Dermis blood vessel endothelial cell (primary cell): ENCODE data around the gene PAK5. TPM values are rescaled to one million over a fixed set of nuclear protein-coding genes. Genes with fewer than 3 reads are reported as not detected.

ENCODE experiments used
- DNase-seq: peaks from one replicate; pipeline ENCODE4 v3.0.0; 2010
- total RNA-seq: library from RNA; depleted of rRNA; stranded (reverse); fragments of >200 nt; gene quantifications from 2 replicates; pipeline ENCODE4 v1.2.3, GENCODE V29; 2014

The PAK5 gene
- total RNA-seq, 1 donor from 2014 or later = not detected

DNA sequence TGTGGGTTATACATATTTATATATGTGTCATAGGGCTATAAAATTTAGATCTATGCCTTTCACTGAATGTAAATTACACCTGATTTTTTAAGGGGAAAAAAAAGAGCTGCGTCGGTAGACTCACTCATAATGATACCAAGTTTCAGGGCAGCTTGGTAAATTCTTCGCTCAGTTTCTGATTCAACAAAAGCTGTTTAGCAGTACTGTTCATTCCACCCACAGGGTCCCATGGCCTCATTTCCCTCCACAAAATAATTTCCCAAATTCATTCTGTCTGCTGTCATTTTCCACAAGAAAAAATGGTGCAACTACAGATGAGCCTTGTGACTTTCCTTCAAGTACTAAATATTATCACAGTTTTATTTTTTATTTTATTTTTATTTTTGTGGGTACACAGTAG is 63.7 kb downstream of the PAK5 start:
- no peak for DNase-seq

- no peak for DNase-seq
Measured at GRCh38 chr20:9769954-9770353, 68.9 kb downstream of the PAK5 start.

DNA sequence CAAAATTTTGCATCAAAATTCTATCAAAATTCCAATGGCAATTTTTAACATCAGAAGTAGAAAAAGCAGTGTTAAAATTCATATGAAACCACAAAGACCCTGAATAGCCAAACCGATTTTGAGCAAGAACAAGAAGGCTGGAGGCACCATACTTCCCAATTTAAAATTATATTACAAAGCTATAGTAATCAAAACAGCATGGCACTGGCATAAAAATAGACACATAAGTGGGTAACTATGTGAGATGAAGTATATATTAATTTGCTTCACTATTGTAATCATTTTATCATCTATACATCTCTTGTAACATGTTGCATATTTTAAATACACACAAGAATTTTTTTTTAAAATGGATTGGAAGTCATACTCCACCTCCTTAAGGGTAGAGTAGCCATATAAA is 77.4 kb downstream of the PAK5 start:
- DNase-seq = no peak

DNA sequence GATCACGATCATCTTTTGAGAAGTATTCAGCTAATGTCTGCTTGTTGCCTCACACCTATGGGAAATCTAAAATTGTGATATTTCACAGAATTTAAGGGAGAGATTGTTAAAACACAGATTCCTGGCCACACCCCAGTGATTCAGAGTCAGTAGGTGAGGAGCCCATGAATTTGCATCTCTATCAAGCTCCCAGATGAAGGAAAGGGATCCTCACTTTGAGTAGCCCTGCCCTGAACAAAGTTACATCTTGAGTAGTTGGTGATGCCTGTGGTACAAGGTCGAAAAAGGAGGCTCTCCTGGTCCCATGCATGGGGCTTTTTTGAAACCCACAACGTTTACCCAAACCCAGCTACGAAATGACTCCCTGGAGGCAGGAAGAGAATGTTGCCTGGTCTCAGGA is 79.5 kb downstream of the PAK5 start:
- DNase-seq = no peak

- no peak for DNase-seq
Measured at GRCh38 chr20:9758752-9759151, 80.1 kb downstream of the PAK5 start.

- DNase-seq = no peak
Measured at GRCh38 chr20:9756660-9757059, 82.2 kb downstream of the PAK5 start.

- no peak for DNase-seq
Measured at GRCh38 chr20:9755301-9755700, 83.6 kb downstream of the PAK5 start.

GRCh38 chr20:9744551-9744950 is 94.3 kb downstream of the PAK5 start:
- no peak for DNase-seq

- DNase-seq = no peak
Measured at GRCh38 chr20:9743871-9744270, 95.0 kb downstream of the PAK5 start.

DNA sequence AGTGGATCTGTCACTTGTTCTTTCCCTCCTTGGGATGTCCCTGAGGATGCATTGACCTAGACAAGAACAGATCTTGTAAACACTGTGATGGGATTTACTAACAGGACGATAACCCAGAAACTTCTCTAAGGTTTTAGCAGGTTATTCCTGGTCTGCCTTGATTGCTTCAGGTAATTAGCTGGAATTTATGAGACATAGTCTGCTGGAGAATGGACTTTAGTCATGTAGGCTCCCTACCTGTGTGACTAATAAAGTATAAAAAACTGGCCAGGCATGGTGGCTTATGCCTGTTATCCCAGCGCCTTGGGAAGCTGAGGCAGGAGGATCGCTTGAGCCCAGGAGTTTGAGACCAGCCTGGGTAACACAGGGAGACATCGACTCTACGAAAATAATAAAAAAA is 96.1 kb downstream of the PAK5 start:
- no peak for DNase-seq

- no peak for DNase-seq
Measured at GRCh38 chr20:9741996-9742395, 96.9 kb downstream of the PAK5 start.

DNA sequence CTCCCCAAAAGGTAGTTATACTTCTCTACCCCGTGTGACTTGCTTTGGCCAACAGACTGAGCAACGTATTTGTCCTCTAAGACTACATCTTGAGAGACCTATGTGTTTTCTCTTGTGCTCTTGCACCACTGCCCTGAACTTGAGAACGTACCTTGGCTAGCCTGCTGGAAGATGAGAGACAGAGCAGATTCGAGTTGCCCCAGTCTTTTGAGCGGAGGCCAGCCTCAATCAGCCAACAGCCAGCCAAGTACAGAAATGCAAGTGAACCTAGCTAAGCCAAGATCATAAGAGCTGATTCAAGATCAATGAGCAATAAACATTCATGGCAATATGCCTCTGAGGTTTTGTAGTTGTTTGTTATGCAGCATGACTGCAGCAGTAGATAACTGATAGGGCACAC is 98.4 kb downstream of the PAK5 start:
- DNase-seq = no peak

- no peak for DNase-seq
Measured at GRCh38 chr20:9739991-9740390, 98.9 kb downstream of the PAK5 start.

DNA sequence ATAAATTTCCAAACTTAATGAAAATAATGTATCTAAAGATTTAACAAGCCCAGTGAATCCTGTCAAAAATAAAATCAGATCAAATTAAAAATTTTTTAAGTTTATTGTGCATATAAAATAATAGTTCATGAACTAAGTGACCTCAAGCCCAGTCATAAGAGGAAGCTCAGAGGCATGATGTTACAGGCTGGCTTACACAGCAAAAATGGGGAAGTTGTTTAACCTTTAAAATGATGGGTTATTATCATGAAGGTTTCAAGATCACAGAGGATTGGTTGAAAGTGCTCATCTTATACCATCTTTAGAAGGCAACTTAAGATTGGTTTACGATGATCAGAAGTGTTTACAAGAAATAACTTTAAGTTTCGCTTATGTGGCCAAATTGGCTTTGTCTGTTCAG is 102.5 kb downstream of the PAK5 start:
- no peak for DNase-seq

- no peak for DNase-seq
Measured at GRCh38 chr20:9723501-9724202, 115.2 kb downstream of the PAK5 start.

- no peak for DNase-seq
Measured at GRCh38 chr20:9711872-9712271, 127.0 kb downstream of the PAK5 start.

DNA sequence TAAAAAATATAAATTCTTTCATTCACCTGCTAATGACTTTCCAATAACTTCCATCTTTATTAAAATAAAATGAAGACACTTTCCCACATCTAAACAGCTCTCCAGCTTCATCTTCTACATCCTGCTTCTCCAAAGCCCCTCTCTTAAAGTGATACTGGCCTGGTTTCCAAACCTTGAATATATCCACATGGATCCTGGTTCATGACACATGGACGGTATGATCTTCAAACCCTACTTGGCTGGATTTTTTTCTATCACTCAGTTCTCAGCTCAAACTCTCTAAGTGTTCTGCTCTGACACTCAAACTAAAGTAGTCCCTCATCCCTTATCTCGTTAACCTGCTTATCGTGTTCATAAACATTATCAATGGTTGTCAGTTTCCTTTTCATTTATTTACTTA is 128.2 kb downstream of the PAK5 start:
- DNase-seq = no peak

GRCh38 chr20:9705722-9706476 is 133.0 kb downstream of the PAK5 start:
- no peak for DNase-seq

DNA sequence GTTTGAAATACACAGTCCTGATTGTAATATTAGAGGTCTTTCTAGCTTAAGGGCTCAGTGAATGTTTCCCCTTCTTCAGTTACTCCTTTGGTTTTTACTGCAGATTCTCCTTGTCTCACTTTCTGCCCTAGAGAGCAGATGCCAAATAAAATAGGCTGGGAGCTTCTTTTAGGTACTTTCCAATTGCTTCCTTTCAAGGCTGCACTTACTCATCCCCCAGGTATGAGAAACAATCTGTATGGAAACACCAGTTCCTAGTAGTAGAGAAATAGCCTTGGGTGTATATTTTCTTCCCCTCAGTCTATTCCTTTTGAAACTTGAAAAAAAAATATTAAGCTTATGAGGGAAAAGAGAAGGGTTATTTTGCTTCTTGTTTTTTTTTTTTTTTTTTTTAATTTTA is 139.7 kb downstream of the PAK5 start:
- DNase-seq = no peak

DNA sequence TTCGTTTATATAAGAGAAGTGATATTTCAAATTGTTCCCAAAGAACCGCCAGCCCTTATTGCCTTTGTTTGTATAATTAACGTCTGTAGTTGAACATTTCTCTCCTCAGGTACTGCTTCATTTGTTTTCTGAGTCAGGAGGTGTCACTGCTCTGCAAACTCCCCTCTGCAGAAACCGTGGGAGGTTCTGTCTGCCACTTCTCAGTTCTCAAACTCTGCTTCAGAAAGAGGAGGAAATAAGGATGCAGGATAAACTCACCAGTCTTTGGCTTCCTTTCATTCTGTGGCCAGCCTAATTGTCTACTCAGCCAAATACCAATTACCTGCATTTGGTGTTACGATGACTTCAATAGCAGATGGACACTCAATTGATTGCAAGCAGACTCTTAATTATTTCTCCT is 149.8 kb downstream of the PAK5 start:
- no peak for DNase-seq

- no peak for DNase-seq
Measured at GRCh38 chr20:9686866-9687265, 152.0 kb downstream of the PAK5 start.

DNA sequence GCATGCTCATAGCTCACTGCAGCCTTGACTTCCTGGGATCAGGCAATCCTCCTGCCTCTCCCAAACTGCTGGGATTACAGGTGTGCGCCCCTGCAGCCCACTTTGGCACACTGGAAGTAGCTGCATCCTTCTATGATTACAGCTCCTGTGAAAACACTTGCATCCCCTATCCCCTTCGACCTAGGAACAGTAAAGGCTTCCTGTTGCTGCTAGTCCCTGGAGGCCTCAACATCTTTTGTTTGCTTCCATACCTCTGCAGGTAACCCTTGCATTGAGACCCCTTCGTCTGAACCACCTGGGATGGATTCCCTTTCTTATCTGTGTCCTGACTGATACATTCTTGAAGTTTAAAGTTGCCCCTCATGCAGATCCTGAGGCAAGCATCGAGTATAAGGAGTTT is 152.4 kb downstream of the PAK5 start:
- no peak for DNase-seq

DNA sequence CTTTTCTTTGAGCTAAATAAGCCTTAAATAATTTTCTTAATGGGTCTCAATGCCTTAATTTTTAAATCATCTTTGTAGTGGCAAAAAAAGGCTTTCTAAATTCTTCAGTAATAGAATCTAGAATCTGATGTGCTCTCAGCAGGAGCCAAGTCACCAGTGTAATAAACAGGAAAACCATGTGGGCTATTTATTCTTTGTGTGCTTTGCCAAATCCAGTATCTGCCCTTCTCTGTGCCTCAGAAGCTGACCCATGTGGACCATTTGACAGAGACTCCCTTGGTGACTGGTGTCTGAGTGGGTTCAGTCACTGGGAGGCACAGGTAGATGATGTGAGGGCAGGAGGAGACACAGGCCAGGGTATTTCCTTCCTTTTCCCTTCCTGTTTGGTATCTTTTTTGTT is 152.9 kb downstream of the PAK5 start:
- no peak for DNase-seq

- DNase-seq = no peak
Measured at GRCh38 chr20:9685011-9685410, 153.9 kb downstream of the PAK5 start.
